Transverse colon (tissue), 4 donors: ENCODE results near the gene RERE. TPM values are rescaled to one million over a fixed set of nuclear protein-coding genes. Genes with fewer than 3 reads are reported as not detected.

Source experiments
- DNase-seq: peaks from one replicate; pipeline ENCODE4 v3.0.0-alpha.2; 2019
- H3K27ac ChIP-seq, 4 donors: fragments of 200-600 bp; sonication (generic); 2 replicates each; pipeline ENCODE4 v1.5.1; 2016 to 2018; ENCODE audit warnings: inconsistent platforms in 4 of 4
- H3K27me3 ChIP-seq: fragments of 200-600 bp; sonication (generic); 2 replicates; pipeline ENCODE4 v1.5.1; 2017; ENCODE audit warnings: inconsistent platforms
- H3K36me3 ChIP-seq, 4 donors: fragments of 200-600 bp; sonication (generic); 2 replicates each; pipeline ENCODE4 v1.5.1; 2017 to 2019; ENCODE audit warnings: inconsistent platforms in 4 of 4
- H3K4me1 ChIP-seq, 4 donors: fragments of 200-600 bp; sonication (generic); 2 replicates each; pipeline ENCODE4 v1.5.1; 2017 to 2020; ENCODE audit warnings: inconsistent platforms in 4 of 4
- H3K4me3 ChIP-seq, 4 donors: fragments of 200-600 bp; sonication (generic); 1 replicate in 1 of 4; 2 replicates in 3 of 4; pipeline versions ENCODE4 v1.5.1 to v1.6.1; 2017 to 2019; ENCODE audit warnings: inconsistent platforms in 4 of 4
- H3K9me3 ChIP-seq, 2 donors: fragments of 200-600 bp; sonication (generic); 2 replicates each; pipeline ENCODE4 v1.5.1; 2017 to 2019; ENCODE audit warnings: inconsistent platforms in 2 of 2
- EP300 ChIP-seq: sonication (generic); formaldehyde crosslinking; IDR thresholded peaks from one replicate; pipeline ENCODE4 v1.6.1; 2017; ENCODE audit warnings: antibody characterized with exemption, low read depth
- POLR2A ChIP-seq: fragments of 450-650 bp; IDR thresholded peaks from one replicate; pipeline ENCODE4 v1.6.1; 2016; ENCODE audit warnings: antibody characterized with exemption, mild to moderate bottlenecking, moderate library complexity
- POLR2AphosphoS5 ChIP-seq, 3 donors: sonication (generic); formaldehyde crosslinking; IDR thresholded peaks; one replicate each; pipeline ENCODE4 v1.6.1; 2016; ENCODE audit warnings: antibody characterized with exemption in 3 of 3
- WGBS, 2 donors: methylation state at CpG; one replicate each; pipeline ENCODE4 v1.1.5; 2018; ENCODE audit warnings: low coverage in 1 of 2; 5-methylcytosine and 5-hydroxymethylcytosine counted together
- in situ Hi-C, 4 donors: fragments of 200-750 bp; cut with MboI; loops; one replicate each; pipeline versions ENCODE4 v1.15.0 to v1.15.1; 2017; ENCODE audit warnings: low sequenced_read_pairs in 3 of 4, low pct_ligation_motif_present in 1 of 4, low pct_unique_long_range_greater_than_20kb in 1 of 4
- intact Hi-C: fragments of 100-400 bp; cut with DNase I; formaldehyde crosslinking; loops from one replicate; pipeline ENCODE4 v1.15.1; 2023; ENCODE audit warnings: low total_unique reads
- total RNA-seq, 4 donors: library from RNA; depleted of rRNA; stranded (reverse); fragments of >200 nt; gene quantifications; one replicate each; pipeline ENCODE4 v1.1.0, GENCODE V29; 2016
- TF ChIP-seq, protein P1 (sequence below), 5 experiments: fragments of 200-600 bp in 3 of 5; fragments of 450-650 bp in 2 of 5; sonication (generic) in 3 of 5; IDR thresholded peaks; 1 replicate in 2 of 5; 2 replicates in 3 of 5; pipeline ENCODE4 v1.5.1; 2016 to 2017; ENCODE audit warnings: antibody characterized with exemption in 5 of 5, inconsistent platforms in 3 of 5, mild to moderate bottlenecking in 2 of 5, moderate library complexity in 1 of 5

RERE gene
- total RNA-seq, 4 donors from 2014 or later: 80.3 to 657 (median 105) TPM

DNA sequence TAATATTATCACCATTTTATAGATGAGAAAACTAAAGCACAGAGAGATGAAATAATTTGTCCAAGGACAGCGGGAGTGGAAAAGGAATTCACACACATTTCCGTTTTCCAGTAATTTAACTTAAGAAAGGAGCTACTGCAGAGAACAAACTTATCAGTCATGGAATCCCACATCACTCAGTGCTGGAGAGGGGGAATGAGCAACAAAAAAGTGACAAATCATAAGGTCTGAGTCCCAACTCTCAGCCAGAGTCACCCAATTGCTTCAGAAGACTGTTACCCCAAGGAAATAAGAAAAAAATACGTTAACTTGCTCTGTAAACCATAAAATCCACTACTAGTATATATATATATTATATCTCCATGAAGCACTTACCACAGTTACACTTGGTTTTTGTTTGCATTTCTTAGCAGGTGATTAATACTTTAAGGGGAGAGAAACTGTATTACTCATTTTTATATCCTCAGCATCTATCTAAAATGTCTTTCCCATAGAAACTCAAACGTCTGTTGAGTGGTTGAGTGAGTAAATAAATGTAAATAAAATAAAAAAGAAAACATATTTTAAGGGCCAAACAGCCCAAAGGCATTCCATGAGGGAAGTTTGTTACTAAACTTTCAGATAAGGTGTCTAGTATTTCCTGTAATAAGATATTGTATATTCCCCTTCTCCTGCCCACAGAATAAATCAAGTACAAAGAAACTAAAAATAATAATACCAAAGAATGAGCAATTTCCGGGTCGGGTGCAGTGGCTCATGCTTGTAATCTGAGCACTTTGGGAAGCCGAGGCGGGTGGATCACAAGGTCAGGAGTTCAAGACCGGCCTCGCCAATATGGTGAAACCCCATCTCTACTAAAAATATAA is 422.8 kb downstream of the RERE start:
- 62 to 71% methylated on average over 10 of the region's 10 CpGs for WGBS, 2 donors
- TF ChIP-seq POLR2A (no peak), EP300 (no peak), POLR2AphosphoS5 (IDR thresholded peaks at IDR 0.05) (no peak)
- TF ChIP-seq, protein P1, sequence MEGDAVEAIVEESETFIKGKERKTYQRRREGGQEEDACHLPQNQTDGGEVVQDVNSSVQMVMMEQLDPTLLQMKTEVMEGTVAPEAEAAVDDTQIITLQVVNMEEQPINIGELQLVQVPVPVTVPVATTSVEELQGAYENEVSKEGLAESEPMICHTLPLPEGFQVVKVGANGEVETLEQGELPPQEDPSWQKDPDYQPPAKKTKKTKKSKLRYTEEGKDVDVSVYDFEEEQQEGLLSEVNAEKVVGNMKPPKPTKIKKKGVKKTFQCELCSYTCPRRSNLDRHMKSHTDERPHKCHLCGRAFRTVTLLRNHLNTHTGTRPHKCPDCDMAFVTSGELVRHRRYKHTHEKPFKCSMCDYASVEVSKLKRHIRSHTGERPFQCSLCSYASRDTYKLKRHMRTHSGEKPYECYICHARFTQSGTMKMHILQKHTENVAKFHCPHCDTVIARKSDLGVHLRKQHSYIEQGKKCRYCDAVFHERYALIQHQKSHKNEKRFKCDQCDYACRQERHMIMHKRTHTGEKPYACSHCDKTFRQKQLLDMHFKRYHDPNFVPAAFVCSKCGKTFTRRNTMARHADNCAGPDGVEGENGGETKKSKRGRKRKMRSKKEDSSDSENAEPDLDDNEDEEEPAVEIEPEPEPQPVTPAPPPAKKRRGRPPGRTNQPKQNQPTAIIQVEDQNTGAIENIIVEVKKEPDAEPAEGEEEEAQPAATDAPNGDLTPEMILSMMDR (IDR thresholded peaks at IDR 0.05): no peak
- peak overlapping the region; percentile 69 to 79 (median 76) for H3K27ac ChIP-seq
- intact Hi-C loops (no loop called here), in situ Hi-C loops (no loop called here)
- no peak for DNase-seq
- H3K4me3 ChIP-seq: no peak overlapping the region
- H3K27me3 ChIP-seq: no peaks in the 10 kb centered on the region
- peaks cover 30 to 69% (median 44%) of the 10 kb centered on the region in 4 donors for H3K4me1 ChIP-seq
- no peaks in the 10 kb centered on the region for H3K9me3 ChIP-seq
- H3K36me3 ChIP-seq: peaks cover 0 to 8% (median 0%) of the 10 kb centered on the region in 4 donors

DNA sequence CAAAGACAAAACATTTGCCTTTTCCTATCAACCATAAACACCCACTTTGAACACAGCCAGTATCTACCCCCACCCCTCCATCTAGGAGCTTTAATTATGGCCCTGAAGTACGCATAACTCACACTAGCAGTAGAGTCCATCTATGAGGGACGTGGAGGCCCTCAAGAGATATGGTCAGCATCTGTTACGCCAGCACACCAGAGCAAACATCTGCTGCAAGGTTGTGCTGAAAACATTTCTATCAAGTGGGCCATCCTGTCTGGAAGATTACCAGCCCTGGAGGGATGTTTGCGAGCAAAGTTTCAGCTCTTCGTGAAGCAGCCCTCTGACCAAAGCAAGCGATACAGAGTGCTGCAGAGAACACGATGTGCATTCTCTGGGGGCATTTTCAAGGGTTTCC is 424.9 kb downstream of the RERE start:
- Histone ChIP-seq H3K9me3 (no peaks in the 10 kb centered on the region), H3K4me1 (peaks cover 18 to 56% (median 36%) of the 10 kb centered on the region in 4 donors), H3K27me3 (no peaks in the 10 kb centered on the region), H3K4me3 (no peak overlapping the region), H3K36me3 (no peaks in the 10 kb centered on the region), H3K27ac (peak overlapping the region in 1 of 4 donors; percentile 7)
- DNase-seq: no peak
- in situ Hi-C loops: no loop called here
- 92 to 97% methylated on average over 4 to 7 of the region's 7 CpGs for WGBS, 2 donors
- no peak for TF ChIP-seq EP300
- TF ChIP-seq, protein P1 (IDR thresholded peaks at IDR 0.05): no peak
- TF ChIP-seq POLR2AphosphoS5 (IDR thresholded peaks at IDR 0.05): no peak
- TF ChIP-seq POLR2A: no peak
- intact Hi-C loops: no loop called here

GRCh38 chr1:8390707-8391106 is 426.7 kb downstream of the RERE start:
- in situ Hi-C loops (no loop called here), intact Hi-C loops (no loop called here)
- H3K4me1 ChIP-seq: peaks cover 4 to 53% (median 25%) of the 10 kb centered on the region in 4 donors

GRCh38 chr1:8389958-8390535 is 427.4 kb downstream of the RERE start:
- intact Hi-C loops: no loop called here
- 83% methylated on average over 6 to 7 of the region's 7 CpGs for WGBS, 2 donors

More at GRCh38 chr1:8390707-8391106, 426.7 kb downstream of the RERE start:
- no peak for TF ChIP-seq POLR2AphosphoS5 (IDR thresholded peaks at IDR 0.05)
- TF ChIP-seq POLR2A: no peak
- no peak for TF ChIP-seq EP300
- TF ChIP-seq, protein P1 (IDR thresholded peaks at IDR 0.05): no peak
- Histone ChIP-seq H3K4me3 (no peak overlapping the region), H3K27me3 (no peaks in the 10 kb centered on the region), H3K36me3 (no peaks in the 10 kb centered on the region), H3K9me3 (no peaks in the 10 kb centered on the region), H3K27ac (no peak overlapping the region)
- no peak for DNase-seq
- WGBS, 2 donors: 86 to 89% methylated on average over 4 of the region's 4 CpGs

More at GRCh38 chr1:8389958-8390535, 427.4 kb downstream of the RERE start:
- H3K9me3 ChIP-seq: no peaks in the 10 kb centered on the region
- in situ Hi-C loops: no loop called here
- no peak overlapping the region for H3K4me3 ChIP-seq
- peaks cover 4 to 46% (median 21%) of the 10 kb centered on the region in 4 donors for H3K4me1 ChIP-seq
- DNase-seq: no peak
- H3K36me3 ChIP-seq: no peaks in the 10 kb centered on the region
- H3K27me3 ChIP-seq: no peaks in the 10 kb centered on the region
- H3K27ac ChIP-seq: no peak overlapping the region
- TF ChIP-seq, protein P1 (IDR thresholded peaks at IDR 0.05): no peak
- TF ChIP-seq EP300 (no peak), POLR2AphosphoS5 (IDR thresholded peaks at IDR 0.05) (no peak), POLR2A (no peak)
